ENCODE results near the gene FGD6. TPM values are rescaled to one million over a fixed set of nuclear protein-coding genes. Genes with fewer than 3 reads are reported as not detected.

The FGD6 gene
- total RNA-seq: 8.5 and 12.4 TPM in 2 replicates

DNA sequence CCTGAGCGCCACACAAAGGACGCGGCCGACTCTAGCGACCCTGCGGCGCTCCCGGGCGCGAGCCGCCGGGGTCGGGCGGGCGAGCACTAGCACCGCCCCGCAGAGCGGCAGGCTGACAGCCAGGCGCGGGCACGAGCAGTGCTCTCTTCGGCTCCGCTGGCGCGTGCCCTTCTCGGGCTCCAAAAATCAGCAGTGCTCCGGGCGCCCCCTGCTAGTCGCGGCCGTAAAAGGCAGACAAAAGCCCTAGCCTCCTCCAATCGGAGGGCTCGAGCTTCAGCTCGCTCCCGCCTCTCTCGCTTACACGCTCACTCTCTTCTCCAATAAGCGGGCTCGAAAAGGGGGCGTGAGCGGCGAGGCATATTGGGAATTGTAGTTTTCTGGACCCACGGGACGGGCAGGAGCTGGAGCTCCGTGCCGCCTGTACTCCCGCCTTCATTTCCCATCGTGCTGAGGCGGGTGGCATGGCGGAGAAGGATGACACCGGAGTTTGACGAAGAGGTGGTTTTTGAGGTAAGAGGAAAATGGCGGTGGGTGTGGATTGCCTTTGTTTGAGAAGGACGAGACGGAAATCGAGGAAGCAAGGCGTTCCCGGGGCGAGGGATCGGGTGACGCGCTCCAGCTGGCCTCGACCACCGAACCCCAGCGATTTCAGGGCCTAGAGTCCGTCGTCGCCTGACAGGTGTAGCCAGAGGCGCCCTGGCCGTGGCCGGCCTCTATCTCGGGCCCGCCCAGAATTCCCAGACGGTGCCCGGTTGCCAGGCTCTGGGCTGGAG, at the start of gene FGD6, which contains the start of gene VEZT:
FGD6 (minus strand) TSS at position 91 of the 773 bp plus-strand sequence. CDS start 227 bp downstream, outside the sequence.
VEZT (plus strand) TSS at position 431 of the 773 bp plus-strand sequence; CDS start at position 475, 44 bp downstream.

DNA sequence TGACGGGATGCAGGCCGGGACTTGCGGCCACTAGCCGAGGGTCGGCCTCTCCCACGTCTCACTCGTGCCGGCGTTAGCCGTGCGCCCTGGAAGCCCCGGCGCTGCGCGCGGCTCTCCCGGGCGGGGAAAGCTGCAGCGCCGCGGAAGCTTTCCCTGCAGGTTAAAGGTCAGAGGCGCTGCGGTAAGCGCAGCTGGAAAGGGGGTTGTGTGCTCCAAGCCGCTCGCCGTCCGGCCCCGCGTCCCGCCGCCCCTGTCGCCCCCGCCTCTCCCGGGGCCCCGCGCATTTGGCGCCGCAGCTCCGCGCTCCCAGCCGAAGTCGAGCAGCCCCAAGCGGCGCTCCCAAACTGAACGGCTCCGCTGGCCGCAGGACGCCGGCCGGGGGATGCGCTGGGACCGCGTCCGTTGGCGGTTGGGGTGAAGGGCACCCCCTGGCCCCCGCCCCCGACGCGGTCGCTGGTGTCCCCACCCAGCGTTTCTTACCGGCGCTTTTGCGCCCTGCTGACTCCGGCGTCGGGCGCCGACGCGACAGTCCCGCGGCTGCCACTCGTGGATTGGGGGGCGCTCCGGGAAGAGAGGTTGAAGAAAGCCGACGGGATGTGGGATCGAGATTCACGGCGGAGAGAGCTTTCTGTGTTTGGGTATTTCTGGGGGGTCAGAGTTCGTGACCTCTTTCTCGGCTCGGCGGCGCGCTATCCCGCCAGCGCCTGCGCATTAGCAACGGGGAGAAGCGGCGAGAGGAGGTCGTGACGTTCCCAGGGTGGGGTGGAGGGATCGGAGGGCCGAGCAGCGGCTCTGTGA, 144.2 kb downstream of the FGD6 start, which contains the start of gene NR2C1:
NR2C1 (minus strand) TSS at position 719 of the 798 bp plus-strand sequence. CDS start 6,234 bp downstream, outside the sequence.

Other genes starting within 250 kb of the FGD6 start
- 96.6 and 133 TPM in 2 replicates for gene NDUFA12, start 213.8 kb downstream of the FGD6 start, total RNA-seq
- gene NR2C1, start 143.8 kb downstream of the FGD6 start, total RNA-seq: 20.9 and 23.5 TPM in 2 replicates
- gene VEZT, start 340 bp upstream of the FGD6 start, total RNA-seq: 39.8 and 56.8 TPM in 2 replicates

All from mesangial cell (primary cell).